Measurements from ENCODE around the gene LACRT. TPM values are rescaled to one million over a fixed set of nuclear protein-coding genes. Genes with fewer than 3 reads are reported as not detected.
"Not testable (repeated sequence)": the region's sequence is repeated elsewhere in the genome, so short reads cannot be mapped to it uniquely, and the experiment has no call there.

Gene LACRT
- total RNA-seq, 2 donors from 2014 or later: not detected

DNA sequence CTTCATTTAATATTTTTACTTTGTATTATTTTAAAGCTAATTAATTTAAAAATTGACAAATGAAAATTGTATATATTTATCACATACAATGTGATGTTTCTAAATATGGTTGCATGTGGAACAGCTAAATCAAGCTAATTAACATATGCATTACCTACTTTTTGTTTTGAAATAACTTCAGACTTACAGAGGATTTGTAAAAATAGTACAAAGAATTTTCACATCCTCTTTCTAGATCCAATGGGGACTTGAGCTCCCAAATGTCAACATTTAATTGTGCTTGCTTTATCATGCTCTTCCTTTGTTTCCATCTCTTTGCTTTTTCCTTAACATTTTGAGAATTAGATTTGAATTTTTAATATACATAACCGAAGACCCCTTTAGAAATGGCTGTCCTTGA is 6.9 kb upstream of the LACRT start:
- intact Hi-C loops (cut with DNase I): no loop called here
- DNase-seq (no peak), ATAC-seq (no peak)

GRCh38 chr12:54641089-54641488 is 6.4 kb upstream of the LACRT start:
- no peak for DNase-seq
- intact Hi-C loops (cut with DNase I): no loop called here
- ATAC-seq: no peak

GRCh38 chr12:54639112-54639511 is 4.4 kb upstream of the LACRT start:
- ATAC-seq; intact Hi-C loops (cut with DNase I); DNase-seq: not testable (repeated sequence)

GRCh38 chr12:54631988-54632728 is 2.5 kb downstream of the LACRT start:
- DNase-seq (no peak), ATAC-seq (no peak)
- intact Hi-C loops (cut with DNase I): no loop called here

GRCh38 chr12:54631551-54631950 is 3.1 kb downstream of the LACRT start:
- no peak for DNase-seq
- intact Hi-C loops (cut with DNase I): no loop called here
- ATAC-seq: no peak

- ATAC-seq (no peak), DNase-seq (no peak)
- intact Hi-C loops (cut with DNase I): no loop called here
These were observed 4.8 kb downstream of the LACRT start for GRCh38 chr12:54629925-54630324.

GRCh38 chr12:54628186-54628846 is 6.4 kb downstream of the LACRT start:
- DNase-seq (no peak), ATAC-seq (no peak)

DNA sequence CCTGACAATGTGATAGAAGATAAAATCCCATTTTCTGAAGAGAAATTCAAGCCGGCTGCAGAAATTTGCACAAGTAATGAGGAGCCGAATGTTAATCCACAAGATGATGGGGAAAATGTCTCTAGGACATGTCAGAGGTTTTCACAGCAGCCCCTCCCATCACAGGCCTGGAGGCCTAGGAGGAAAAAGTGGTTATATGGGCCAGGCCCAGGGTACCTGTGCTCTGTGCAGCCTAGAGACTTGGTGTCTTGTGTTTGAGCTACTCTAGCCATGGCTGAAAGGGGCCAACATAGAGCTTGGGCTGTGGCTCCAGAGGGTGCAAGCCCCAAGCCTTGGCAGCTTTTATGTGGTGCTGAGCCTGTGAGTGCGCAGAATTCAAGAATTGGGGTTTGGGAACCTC is 7.4 kb downstream of the LACRT start:
- ATAC-seq: no peak
- intact Hi-C loops (cut with DNase I): no loop called here
- no peak for DNase-seq

More at GRCh38 chr12:54628186-54628846, 6.4 kb downstream of the LACRT start:
- intact Hi-C loops (cut with DNase I): no loop called here

- ATAC-seq: no peak
- DNase-seq: no peak
- intact Hi-C loops (cut with DNase I): no loop called here
These were observed 9.1 kb downstream of the LACRT start for GRCh38 chr12:54625598-54625997.

GRCh38 chr12:54624315-54625279 is 10.1 kb downstream of the LACRT start:
- intact Hi-C loops (cut with DNase I): no loop called here
- DNase-seq (no peak), ATAC-seq (peak in 1 of 2 donors; percentile 31)

GRCh38 chr12:54622463-54623183 is 12.1 kb downstream of the LACRT start:
- intact Hi-C loops (cut with DNase I): no loop called here
- no peak for DNase-seq
- no peak for ATAC-seq

DNA sequence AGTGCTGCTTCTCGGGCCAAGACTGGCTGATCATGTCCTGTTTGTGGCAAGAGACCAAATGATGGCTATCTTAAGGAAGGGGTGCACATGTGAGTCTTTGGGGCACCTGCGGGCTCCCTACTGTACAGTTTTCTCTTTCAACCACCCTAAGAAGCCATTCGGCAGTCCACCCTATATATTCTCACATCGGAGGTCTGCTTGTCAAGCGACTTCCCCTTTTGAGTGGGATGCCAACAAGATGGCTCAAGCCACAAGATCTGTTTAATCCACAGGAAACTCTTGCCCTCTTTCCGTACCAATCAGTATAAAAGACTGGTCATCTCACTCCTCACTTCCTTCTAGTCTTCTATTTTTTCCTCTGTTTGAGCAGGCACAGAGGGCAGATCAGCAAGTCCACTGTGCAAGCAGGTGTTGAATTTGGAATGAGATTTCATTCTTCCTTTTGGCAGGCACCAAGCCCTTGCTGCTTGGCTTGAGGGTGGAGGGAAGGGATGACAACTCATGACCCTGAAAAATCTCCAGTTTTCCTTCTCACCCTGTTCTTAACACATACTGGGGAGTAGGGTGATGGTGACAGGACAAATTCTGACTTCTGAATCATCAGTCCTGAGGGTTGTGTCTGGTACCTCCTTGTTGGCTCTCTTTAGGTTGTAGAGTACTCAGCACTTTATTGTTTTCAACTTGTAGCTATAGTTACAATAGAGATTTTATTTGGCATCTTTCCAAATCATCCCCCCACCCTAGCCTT is 17.6 kb downstream of the LACRT start:
- intact Hi-C loops (cut with DNase I): no loop called here
- DNase-seq: no peak
- no peak for ATAC-seq

- intact Hi-C loops (cut with DNase I): no loop called here
- no peak for ATAC-seq
- DNase-seq: no peak
These were observed 22.4 kb downstream of the LACRT start for GRCh38 chr12:54612225-54612750.

DNA sequence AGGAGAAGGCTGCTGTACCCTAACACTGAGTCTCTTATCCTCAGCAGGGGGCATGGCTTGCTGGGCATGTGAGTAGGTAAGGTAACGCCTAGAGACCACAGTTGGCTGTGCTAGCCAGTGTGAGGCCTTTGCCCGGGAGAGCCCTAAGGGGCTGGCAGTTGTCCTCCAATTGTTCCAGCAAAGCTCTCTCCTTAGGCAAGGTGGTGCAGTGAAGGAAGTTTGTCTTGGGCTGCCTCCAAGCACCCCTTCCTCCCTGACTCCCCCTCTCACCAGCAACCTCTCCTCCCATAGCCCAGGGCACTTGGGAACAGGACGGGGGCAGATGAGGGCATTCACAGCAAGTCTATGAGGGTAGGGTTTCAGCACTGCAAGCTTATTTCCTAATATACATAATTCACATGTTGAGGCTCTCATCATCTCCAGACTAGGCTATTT is 23.0 kb downstream of the LACRT start:
- ATAC-seq (no peak), DNase-seq (no peak)
- intact Hi-C loops (cut with DNase I): no loop called here

- DNase-seq (no peak), ATAC-seq (no peak)
- intact Hi-C loops (cut with DNase I): no loop called here
These were observed 25.9 kb downstream of the LACRT start for GRCh38 chr12:54608769-54609168.

DNA sequence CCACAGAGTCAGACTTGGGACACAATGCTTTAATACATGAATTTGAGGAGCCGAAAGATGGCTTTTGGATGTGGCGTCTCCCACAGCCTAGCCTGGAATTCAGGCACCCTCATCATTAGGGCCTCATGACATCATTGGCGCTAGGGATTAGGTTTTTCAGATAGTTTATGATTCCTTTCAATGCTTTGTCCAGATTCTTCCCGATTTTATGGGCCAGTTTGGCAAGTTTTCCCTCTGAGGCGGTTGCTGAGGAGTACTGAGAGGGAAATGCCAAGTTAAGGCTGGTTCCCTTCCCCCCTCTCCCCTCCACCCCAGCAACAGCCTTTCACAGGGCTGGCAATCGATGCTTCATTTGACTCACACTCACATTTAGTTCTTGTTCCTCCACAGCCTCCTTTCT is 26.5 kb downstream of the LACRT start:
- ATAC-seq: no peak
- intact Hi-C loops (cut with DNase I): no loop called here

GRCh38 chr12:54606556-54606955 is 28.1 kb downstream of the LACRT start:
- ATAC-seq (no peak), DNase-seq (no peak)
- intact Hi-C loops (cut with DNase I): no loop called here

More for the DNA sequence above, 26.5 kb downstream of the LACRT start:
- DNase-seq: no peak
